NCI-H1092 treated with DMSO at 0.1 percent for 48 hours (cell line): ENCODE measurements around the gene ARPC2.

Source experiments
- DNase-seq: peaks from one replicate; lab custom pipeline; 2025; lab: John Stamatoyannopoulos, UW

ARPC2 gene

DNA sequence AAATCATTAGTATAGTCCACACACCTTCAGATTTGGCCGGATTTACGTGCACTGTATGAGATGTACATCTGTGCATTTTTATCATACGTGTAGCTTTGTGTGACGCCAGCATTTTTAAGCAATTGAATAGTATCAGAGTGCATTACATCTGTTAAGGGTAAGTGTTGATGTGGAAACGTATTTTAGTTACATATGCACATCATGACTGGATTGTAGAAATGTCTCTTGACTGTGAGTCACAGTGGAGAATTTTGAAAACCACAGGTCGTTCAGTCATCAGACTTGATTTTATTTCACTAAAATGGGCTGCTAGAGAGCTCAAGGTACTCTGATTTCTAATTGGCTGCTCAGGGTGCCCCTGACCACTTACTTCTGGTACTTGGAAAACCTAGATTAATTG, 38.5 kb downstream of the ARPC2 start:
- DNase-seq: no peak

DNA sequence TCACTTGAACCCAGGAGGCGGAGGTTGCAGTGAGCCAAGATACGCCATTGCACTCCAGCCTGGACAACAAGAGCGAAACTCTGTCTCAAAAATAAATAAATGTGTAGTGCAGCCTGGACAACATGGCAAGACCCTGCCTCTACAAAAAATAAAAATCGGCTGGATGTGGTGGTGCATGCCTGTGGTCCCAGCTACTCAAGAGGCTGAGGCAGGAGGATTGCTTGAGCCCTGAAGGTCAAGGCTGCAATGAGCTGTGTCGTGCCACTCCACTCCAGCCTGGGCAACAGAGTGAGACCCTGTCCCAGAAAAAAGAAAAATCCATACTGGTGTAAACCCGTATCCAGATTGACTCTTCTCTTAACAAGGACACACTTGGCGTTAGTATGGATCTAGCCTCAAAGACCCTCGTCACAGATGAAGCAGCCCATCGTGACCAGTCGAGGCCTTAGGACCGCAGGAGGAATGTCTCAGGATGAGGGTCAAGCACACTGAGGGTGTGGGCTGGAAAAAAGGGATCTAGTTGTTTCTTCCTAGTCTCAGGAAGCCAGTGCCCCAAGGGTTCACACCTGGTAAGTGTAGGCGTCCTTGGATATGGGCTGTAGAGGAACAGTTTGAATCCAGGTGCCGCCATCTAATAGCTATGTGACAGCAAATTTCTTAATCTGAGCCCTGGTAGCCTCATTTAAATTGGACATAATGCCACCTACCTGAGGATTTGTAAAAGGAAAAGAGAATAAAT, 39.8 kb downstream of the ARPC2 start:
- DNase-seq: no peak

DNA sequence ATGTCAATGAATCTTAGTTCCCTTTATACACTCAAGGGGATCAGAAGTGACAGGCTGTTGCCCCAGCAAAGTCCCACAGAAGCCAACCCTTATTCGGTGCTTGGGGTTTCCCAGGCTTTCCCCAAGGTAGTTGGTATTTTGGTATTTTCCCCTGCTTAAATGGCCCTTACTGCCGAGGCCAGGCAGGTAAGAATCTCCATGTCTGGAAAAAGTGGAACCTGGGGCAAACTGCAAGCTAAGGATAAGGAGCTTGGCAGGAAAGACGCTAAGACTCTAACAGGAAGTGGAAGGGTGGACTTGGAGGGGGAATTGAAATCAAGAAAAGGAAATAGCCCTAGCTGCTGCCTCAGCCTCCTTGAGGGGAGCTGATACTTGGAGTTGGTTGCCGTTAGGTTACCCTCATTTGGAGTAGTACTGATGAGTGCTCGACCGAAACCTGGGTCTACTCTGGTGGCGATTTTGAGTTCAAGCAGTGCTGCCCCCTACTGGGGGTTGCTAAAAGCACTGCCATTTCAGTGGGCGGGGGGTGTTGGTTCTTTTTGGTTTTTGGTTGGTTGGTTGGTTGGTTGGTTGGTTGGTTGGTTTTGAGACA, 40.5 kb downstream of the ARPC2 start:
- DNase-seq: no peak

DNA sequence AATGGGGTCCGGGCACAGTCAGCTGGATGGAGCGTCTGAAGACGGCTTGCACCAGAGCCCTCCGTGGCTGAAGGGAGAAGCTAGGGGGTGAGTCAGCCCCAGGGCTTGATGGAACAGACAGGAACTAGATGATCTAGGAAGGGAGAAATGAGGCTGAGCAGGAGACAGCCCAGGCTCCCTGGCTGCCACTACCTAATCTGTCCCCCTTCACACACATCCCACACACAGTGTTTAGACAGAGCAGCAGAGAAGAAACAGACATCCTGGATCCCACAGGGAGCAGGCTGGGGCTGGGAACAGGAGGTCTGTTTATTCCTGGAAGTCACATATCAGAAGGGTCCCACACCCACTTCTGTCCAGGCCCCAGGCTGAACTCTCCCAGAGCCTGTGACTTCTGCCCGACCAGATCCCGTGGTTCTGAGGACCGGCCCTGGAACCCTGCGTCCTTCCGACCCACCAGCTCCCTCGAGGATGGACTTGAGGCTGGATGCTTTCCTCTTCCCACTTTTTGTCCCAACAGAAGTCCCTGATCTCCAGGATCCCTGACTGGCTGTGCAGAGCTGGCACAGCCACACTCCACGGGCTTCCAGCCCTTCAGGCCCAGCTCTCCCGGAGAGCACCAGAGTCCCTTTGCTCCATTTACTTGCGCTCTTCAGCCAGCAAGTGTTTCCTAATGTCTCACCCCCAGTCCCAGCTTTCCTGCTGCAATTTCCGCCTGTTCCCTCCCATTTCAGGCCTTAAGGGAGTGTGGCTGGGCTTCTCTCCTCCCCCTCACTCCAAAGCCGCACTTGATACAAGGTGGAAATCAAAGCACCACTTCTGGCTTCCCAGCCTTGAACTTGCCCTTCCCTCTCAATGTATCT, 42.3 kb downstream of the ARPC2 start:
- no peak for DNase-seq

DNA sequence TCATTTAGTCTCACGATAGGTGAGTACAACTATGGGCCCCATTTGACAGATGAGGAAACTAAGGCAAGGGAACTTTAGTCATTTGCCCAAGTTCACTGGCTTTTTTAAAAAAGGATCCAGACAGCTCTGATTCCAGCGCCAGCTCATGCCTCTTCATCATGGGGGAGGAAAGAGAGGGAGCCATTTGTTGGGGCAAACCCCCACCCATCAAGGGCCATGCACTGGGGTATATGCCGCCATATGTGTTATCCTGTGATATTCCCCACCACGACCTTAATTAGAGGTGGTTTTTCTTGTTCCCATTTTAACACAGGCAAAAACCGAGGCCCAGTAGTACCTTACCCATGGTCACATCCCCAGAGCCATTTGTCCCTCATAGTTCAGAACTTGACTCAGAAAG, 43.2 kb downstream of the ARPC2 start:
- DNase-seq: no peak

DNA sequence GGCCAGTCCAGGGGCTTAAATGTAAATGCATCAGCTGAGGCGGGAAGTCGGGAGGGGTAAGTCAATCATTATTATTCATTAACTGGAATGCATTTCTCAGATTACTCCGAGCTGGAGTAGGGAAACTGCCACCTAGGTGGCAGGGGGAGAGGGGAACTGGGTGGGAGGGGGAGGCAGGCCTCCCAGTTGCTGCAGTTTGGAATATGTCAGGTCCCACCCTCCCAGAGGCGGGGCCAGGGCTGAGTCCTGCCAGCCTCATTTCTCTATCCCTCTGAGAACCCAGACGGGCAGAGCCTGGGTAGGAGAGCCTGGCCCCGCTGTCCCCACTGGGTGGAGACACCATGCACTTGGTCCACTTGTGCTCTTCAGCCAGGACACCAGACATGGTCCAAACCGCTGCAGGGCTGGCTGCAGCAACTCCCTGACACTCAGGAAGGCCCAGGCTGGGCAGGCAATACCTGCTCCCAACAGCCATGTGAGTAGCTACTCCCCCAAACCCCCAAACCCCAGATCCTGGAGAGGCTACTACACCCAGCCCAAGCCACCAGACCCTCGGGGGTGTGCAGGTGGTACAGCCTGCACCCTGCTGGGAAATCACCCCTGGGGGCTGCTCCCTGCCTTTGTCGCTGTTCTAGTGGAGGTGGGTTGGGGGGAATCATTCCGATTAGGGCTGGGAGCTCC, 43.9 kb downstream of the ARPC2 start, which contains the start of gene GPBAR1:
GPBAR1 (plus strand) TSS at position 274 of the 681 bp plus-strand sequence. CDS start 1,710 bp downstream, outside the sequence.
- DNase-seq: no peak

DNA sequence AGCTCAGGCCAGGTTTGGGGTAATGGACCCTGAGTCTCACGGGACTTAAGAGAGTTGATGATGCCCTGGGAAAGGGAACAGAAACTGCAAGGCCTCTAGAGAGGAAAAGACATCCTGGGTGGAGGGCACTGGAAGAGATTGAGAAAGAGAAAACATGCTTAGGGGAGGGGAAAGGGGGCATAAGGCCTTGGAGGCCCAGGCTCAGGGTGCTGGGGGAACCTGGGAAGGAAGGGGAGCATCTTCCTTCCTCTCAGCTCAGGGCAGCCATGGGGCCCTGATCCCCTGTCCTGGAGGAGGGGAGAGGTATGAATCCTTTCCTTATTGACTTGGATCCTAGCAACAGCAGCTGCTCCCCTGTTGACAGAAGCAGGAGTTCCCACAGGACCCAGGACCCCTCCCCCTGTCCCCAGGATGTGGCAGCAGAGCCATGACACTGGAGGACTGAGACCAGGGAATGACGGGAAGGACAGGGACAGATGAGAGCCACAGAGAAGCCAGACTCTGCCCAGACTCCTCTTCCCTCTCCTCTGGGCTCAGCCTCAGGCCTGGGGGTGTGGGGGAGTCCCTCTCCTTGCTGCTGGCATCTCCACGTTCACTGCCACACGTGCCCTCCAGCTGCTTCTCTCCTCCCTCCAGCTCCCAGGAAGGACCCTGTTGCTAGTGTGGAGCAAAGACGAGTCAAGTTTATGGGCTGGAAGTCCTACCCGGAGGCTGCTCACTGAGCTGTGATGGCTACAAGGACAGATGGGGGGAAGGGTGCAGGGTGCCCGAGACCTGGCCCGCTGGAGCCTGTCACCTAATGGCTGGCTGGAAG, 44.6 kb downstream of the ARPC2 start:
- DNase-seq: no peak

DNA sequence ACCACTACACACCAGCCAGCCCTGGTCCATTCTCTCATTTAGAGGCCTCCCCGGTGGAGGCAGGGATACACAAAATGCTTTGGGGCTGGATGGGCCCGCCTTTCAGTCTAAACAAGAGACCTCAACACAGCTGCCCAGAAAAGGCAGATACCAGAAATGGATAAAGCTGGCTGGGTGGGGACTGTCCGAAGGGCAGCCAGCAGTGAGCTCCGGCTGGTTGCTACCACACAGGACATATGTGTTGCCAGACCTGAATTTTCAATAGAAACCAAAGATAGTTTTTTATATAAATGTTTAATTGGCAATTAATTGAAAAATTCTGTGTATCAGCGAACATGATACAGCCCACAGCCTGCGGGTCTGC, 45.2 kb downstream of the ARPC2 start:
- no peak for DNase-seq

DNA sequence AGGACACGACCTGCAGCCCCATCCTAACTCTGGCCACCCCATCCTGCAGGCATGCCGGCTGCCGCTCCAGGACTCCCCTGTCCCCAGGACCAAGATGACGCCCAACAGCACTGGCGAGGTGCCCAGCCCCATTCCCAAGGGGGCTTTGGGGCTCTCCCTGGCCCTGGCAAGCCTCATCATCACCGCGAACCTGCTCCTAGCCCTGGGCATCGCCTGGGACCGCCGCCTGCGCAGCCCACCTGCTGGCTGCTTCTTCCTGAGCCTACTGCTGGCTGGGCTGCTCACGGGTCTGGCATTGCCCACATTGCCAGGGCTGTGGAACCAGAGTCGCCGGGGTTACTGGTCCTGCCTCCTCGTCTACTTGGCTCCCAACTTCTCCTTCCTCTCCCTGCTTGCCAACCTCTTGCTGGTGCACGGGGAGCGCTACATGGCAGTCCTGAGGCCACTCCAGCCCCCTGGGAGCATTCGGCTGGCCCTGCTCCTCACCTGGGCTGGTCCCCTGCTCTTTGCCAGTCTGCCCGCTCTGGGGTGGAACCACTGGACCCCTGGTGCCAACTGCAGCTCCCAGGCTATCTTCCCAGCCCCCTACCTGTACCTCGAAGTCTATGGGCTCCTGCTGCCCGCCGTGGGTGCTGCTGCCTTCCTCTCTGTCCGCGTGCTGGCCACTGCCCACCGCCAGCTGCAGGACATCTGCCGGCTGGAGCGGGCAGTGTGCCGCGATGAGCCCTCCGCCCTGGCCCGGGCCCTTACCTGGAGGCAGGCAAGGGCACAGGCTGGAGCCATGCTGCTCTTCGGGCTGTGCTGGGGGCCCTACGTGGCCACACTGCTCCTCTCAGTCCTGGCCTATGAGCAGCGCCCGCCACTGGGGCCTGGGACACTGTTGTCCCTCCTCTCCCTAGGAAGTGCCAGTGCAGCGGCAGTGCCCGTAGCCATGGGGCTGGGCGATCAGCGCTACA, 45.9 kb downstream of the ARPC2 start:
- no peak for DNase-seq

DNA sequence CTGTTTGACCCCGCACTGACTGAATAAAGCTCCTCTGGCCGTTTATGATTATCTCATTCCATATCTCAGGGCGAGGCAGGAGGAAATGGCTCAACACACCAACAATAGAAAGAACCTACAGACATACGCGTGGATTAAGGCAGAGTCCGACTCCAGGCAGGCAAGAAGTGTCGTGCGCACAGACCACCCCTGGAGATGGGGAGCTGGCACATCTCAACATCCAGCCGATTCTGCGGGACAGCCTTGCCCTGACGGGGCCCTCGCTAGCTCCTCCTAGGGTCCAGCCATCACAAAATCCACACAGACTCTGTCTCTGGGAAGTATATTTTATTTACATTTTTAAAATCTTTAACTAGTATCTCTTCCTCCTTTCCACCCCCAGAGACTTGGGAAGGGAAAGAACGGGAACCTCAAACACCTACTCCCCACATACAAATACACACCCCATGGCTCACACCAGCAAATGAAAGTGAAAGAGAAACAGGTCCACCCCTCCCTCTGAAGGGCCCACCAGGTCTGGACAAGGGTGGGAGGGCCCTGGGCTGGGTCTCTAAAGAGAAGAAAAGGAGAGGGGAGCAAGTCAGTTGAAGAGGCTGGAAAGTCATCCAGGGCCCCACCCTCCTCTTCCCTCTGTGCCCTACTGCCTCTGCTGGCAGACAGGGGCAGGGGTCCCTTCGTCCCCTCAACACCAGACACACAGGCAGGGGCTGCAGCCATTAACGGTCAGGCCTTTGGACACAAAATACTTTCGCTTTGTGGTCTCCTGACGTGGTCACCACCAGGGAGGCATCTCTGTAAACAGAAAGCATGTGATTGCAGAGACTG, 47.0 kb downstream of the ARPC2 start:
- no peak for DNase-seq

DNA sequence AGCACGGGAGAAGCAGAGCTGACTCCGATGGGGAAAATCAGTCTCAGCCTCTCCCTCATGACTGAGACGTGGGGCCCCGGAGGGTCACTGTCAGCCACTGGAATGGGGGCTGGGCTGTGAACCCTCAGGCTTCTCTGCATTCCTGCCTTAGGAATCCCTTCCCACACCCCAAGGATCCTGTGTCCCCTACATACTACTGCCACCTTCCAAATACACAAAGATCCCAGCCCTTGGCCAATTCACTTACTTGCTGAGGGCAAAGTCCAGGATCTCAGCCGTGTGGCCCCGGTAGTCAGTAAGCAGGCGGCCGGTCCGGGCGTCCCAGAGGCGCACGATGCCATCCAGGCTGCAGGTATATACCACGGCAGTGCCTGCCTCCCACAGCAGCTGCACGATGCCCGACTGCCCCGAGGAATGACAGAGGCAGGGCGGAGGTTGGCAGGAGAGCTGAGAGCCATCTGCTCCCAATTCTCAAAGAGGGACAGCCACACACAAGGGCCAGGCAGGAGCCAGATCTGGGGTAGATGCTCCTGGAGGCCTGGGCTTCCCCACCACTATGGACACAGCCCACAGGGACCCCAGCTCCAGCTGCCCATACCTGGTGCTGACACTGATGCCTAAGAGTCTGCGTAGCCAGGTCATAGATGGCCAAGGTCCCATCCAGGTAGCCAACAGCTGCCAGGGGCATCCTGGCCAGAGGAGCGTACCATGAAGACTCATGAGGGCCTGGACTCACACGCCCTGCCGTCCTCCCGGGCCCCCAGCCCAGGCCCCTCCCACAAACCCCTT, 48.0 kb downstream of the ARPC2 start:
- no peak for DNase-seq

DNA sequence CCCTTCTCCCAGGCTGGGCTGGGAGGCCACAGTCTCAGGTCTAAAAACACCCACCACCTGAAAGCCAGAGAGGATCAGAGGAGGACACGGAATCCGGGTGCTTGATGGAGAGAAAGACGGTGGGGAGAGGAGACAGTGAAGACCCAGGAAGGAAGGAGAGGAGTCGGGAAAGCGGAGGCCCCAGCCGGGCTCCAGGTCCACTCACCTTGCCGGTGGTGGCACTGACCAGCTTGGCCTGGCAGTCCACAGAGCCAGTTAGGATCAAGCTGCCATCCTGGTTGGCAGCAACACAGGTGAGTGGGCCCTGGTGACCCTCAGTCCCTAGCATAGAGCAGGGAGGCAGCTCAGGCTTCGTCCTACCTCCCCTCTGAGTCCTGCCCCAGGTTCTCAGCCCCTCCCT, 48.6 kb downstream of the ARPC2 start:
- DNase-seq: no peak

DNA sequence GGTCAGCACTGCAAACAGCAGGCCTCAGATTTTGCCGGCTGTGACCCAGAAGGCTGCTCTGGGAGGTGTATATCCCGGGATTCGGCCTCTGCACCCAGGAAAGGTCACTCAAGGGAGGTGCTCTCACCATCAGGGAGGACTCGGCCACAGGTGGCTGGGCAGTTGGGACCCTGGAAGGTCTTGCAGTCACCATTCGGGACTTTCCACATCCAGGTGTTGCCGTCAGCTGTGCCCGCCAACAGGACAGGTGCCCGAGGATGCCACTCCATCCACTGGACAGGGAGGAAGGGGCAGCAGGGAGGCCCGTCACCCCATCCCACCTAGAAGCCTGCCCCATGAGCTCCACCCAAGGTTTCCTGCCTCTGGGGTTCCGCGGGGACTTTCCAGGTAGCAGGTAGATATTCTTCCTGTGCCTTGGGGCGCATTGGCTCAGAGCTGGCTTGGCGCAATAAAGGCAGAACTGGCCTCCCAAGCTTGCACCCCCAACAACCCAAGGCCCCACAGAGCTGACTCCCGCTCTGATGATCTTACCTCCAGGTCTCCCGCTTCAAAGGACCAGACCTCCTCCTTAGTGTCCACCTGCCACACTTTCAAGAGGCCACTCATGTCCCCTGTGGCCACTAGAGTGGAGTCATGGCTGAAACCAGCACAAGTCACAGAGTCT, 49.5 kb downstream of the ARPC2 start:
- DNase-seq: no peak

DNA sequence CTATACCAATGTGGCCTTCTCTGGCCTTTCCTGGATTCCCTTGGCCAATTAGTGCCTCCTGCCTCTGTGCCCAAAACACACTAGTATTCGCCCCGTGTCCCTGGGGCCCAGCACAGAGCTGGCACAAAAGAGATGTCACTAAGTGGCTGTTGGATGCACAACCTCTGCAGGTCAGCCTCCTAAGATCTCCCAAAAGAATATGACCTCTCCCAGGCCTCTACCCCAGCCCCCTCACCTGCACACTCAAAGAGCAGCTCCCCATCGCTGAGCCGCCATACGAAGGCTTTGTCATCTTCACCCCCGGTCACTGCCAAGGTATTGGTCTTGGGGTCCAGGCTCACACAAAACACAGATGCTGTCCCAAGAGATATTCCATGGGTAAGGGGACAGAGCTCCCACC, 50.3 kb downstream of the ARPC2 start:
- no peak for DNase-seq

DNA sequence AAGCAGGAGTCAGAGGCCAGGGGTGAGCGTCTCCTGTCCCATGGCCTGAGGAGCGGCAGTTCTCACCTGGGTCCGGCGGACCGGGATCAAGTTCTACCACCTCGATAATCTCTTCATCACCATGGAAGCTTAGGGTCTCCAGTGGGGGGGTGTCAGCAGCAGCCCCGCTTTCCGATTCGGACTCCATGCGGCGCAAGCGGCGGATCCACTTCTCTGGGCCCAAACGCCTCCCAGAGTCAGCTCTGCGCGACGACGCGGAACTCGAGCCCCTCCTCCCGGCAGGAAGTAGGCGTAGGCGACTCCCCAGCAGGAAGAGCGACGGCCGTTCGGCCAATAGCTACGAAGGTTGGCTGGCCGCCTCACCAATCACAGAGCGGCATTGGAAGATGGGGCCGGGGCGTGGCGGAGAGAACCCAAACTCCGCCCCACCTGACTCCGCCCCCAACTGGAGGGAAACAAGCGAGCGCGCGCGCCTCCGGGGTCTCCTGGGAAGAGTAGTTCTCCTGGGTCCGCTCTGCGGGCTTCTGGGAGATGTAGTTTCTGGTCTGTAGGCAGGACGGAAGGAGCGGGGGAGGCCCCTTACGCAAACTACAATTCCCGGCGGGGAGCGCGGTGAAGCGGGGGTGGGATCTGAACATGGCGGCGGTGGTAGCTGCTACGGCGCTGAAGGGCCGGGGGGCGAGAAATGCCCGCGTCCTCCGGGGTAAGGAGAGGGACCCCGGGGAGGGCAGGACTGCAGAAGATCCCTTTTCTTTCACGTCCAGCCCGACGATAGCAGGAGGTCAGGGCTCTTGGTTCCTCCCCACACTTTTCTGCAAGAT, 53.1 kb downstream of the ARPC2 start, which contains the start of the genes AAMP and PNKD:
AAMP (minus strand) TSS at position 238 of the 821 bp plus-strand sequence; CDS start at position 187, 51 bp downstream.
PNKD (plus strand) TSS at position 620 of the 821 bp plus-strand sequence; CDS start at position 637, 17 bp downstream.
- DNase-seq: peak; percentile 98

DNA sequence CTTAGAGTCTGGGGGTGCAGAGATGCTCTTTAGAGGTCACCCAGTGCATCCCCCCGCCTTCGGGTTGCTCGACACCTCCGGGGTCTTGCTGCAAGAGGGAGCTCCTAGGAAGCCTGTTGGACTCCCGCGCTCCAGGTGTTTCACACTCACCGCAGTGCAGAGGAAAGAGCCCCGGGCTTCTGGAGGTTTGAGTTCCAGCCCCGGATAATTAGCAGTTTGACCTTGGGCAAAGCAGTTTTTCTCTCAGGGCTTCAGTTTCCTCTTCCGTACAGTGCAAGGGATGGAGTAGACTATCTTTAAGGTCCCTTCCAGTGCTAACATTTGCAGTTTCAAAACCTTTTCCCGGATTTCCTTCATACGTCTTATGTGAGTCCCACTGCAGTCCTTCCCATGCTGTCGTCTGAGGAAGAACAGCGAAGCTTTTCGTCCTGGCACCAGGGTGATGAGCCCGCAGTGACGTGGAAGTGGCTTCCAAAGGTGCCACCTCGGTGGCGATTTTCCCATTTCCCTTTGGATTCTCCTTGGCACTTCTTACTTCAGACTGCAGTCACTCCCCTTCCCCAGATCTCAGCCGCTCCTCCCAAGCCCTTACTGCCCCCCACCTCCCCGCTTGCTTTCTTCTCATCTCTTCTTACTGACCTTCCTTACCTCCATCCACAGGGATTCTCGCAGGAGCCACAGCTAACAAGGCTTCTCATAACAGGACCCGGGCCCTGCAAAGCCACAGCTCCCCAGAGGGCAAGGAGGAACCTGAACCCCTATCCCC, 53.9 kb downstream of the ARPC2 start:
- DNase-seq: peak; percentile 18
